HepG2 (cell line): ENCODE results near the gene RXFP2. TPM values are rescaled to one million over a fixed set of nuclear protein-coding genes. Genes with fewer than 3 reads are reported as not detected.

ENCODE experiments used
- ATAC-seq: fragments of 200-7000 bp; cut with Tn5 transposase; 3 replicates; pipeline ENCODE4 v1.9.1; 2020; ENCODE audit warnings: mild to moderate bottlenecking, moderate library complexity
- BruUV-seq: library from RNA; stranded (reverse); fragments of 400-500 nt; replicated peaks from 2 replicates; lab custom pipeline; 2021; lab: Mats Ljungman, UMichigan
- CTCF ChIA-PET: fragments of 300-600 bp; formaldehyde crosslinking; extraction: SDS; loops from one replicate; lab custom pipeline; 2021; ENCODE audit warnings: low total read pairs, inconsistent platforms, low intra/inter-chr PET ratio; lab: Yijun Ruan, JAX
- POLR2A ChIA-PET: fragments of 350-600 bp; sonication (Branson Sonifier 250); formaldehyde crosslinking; loops from one replicate; lab custom pipeline; 2020; ENCODE audit warnings: antibody characterized with exemption, inconsistent platforms; lab: Yijun Ruan, JAX
- DNase-seq: peaks from one replicate; pipeline ENCODE4 v3.0.0-alpha.2; 2015; ENCODE audit warnings: low spot score
- FAIRE-seq: peaks from 3 replicates; lab custom pipeline; 2011; peaks lifted over from hg19 to GRCh38; lab: Jason Lieb, UNC
- H2AFZ ChIP-seq: one replicate; pipeline ENCODE4 v1.6.1; 2011; ENCODE audit warnings: low read length, inconsistent platforms
- H3K27ac ChIP-seq: fragments of 300-600 bp; 3 replicates; pipeline ENCODE4 v1.8.0; 2011; ENCODE audit warnings: mixed run types, mild to moderate bottlenecking, mixed read lengths, low read length, inconsistent platforms; ENCODE audit not compliant: insufficient read depth; ENCODE audit errors: extremely low read length
- H3K27me3 ChIP-seq, 2 experiments: fragments of 200-600 bp in 1 of 2; 2 replicates in 1 of 2; 3 replicates in 1 of 2; pipeline versions ENCODE4 v1.6.0 to v1.8.0; 2011; ENCODE audit warnings: low read length in 2 of 2, mild to moderate bottlenecking in 2 of 2, moderate library complexity in 2 of 2, inconsistent platforms in 1 of 2; ENCODE audit not compliant: insufficient read depth in 2 of 2, control insufficient read depth in 1 of 2
- H3K36me3 ChIP-seq, 2 experiments: fragments of 200-600 bp in 1 of 2; replicated peaks in 1 of 2; 2 replicates in 1 of 2; 3 replicates in 1 of 2; pipeline versions ENCODE4 v1.5.1 to v1.8.0; 2011; ENCODE audit warnings: low read length in 2 of 2, inconsistent platforms in 1 of 2; ENCODE audit not compliant: insufficient read depth in 2 of 2, control insufficient read depth in 1 of 2
- H3K4me1 ChIP-seq: 2 replicates; pipeline ENCODE4 v1.5.1; 2012; ENCODE audit warnings: low read length, inconsistent platforms; ENCODE audit not compliant: insufficient read depth
- H3K4me2 ChIP-seq: 2 replicates; pipeline ENCODE4 v1.6.0; 2011; ENCODE audit warnings: low read depth, low read length, inconsistent platforms
- H3K4me3 ChIP-seq, 3 experiments: fragments of 200-600 bp in 1 of 3; sonication (generic), shearing (Covaris generic) in 1 of 3; replicated peaks in 1 of 3; 2 replicates each; pipeline ENCODE4 v1.5.1; 2011 to 2016; ENCODE audit warnings: low read length in 3 of 3, inconsistent platforms in 2 of 3, low read depth in 2 of 3, mild to moderate bottlenecking in 2 of 3, control low read depth in 1 of 3, mixed read lengths in 1 of 3; ENCODE audit not compliant: insufficient read depth in 1 of 3
- H3K79me2 ChIP-seq: one replicate; pipeline ENCODE4 v1.6.1; 2011; ENCODE audit warnings: low read length, inconsistent platforms; ENCODE audit not compliant: insufficient read depth
- H3K9ac ChIP-seq: 2 replicates; pipeline ENCODE4 v1.6.0; 2011; ENCODE audit warnings: mild to moderate bottlenecking, low read depth, low read length, inconsistent platforms; ENCODE audit not compliant: insufficient read depth
- H3K9me3 ChIP-seq: 2 replicates; pipeline ENCODE4 v1.5.1; 2012; ENCODE audit warnings: mild to moderate bottlenecking, low read length
- H4K20me1 ChIP-seq: 2 replicates; pipeline ENCODE4 v1.6.0; 2011; ENCODE audit warnings: inconsistent platforms, mild to moderate bottlenecking, low read length, moderate library complexity; ENCODE audit not compliant: insufficient read depth
- ARID3A ChIP-seq: IDR thresholded peaks from 2 replicates; pipeline ENCODE4 v1.6.1; 2012; ENCODE audit warnings: low read depth, low read length, improper control_type of control experiment
- CSRNP2 ChIP-seq: sonication (generic); formaldehyde crosslinking; conservative IDR thresholded peaks from 2 replicates; pipeline ENCODE4 v1.8.0; 2022; ENCODE audit warnings: low read depth, missing genetic modification reagents
- FOXJ3 ChIP-seq: sonication (generic); formaldehyde crosslinking; IDR thresholded peaks from 2 replicates; pipeline ENCODE4 v1.4.0; 2020; ENCODE audit warnings: missing genetic modification reagents, mild to moderate bottlenecking, borderline replicate concordance
- MIER2 ChIP-seq: IDR thresholded peaks from 2 replicates; pipeline ENCODE4 v1.6.1; 2016; ENCODE audit warnings: missing biosample characterization, missing genetic modification reagents
- MTA3 ChIP-seq: sonication (generic); formaldehyde crosslinking; IDR thresholded peaks from 2 replicates; pipeline ENCODE4 v1.4.0; 2020; ENCODE audit warnings: missing genetic modification reagents
- NFKB2 ChIP-seq: sonication (generic); formaldehyde crosslinking; IDR thresholded peaks from 2 replicates; pipeline ENCODE4 v1.4.0; 2020; ENCODE audit warnings: missing genetic modification reagents, borderline replicate concordance
- SUZ12 ChIP-seq: fragments of 150-350 bp; IDR thresholded peaks from 2 replicates; pipeline ENCODE4 v1.6.1; 2014; ENCODE audit warnings: low read depth, low read length
- TARDBP ChIP-seq: sonication (generic); formaldehyde crosslinking; IDR thresholded peaks from 2 replicates; pipeline ENCODE4 v1.8.0; 2022; ENCODE audit warnings: mild to moderate bottlenecking, missing genetic modification reagents
- ZNF263 ChIP-seq: sonication (generic); formaldehyde crosslinking; IDR thresholded peaks from 2 replicates; pipeline ENCODE4 v1.4.0; 2020; ENCODE audit warnings: missing genetic modification reagents
- ZNF570 ChIP-seq: sonication (generic); formaldehyde crosslinking; IDR thresholded peaks from 2 replicates; pipeline ENCODE4 v1.4.0; 2020; ENCODE audit warnings: mild to moderate bottlenecking, missing genetic modification reagents, borderline replicate concordance
- WGBS: methylation state at CpG from one replicate; pipeline ENCODE4 v1.1.6; 2017; ENCODE audit warnings: low lambda C conversion rate; 5-methylcytosine and 5-hydroxymethylcytosine counted together
- in situ Hi-C: cut with HindIII; loops from 2 replicates; pipeline ENCODE4 v1.10.0; 2017; ENCODE audit warnings: low pct_unique_long_range_greater_than_20kb; ENCODE audit not compliant: extremely low pct_ligation_motif_present
- intact Hi-C: fragments of 100-400 bp; cut with micrococcal nuclease; formaldehyde crosslinking; loops from one replicate; pipeline ENCODE4 v1.10.0; 2022; ENCODE audit not compliant: unreplicated experiment
- polyA plus RNA-seq, 8 experiments: library from polyadenylated mRNA; depleted of rRNA in 3 of 8; stranded (reverse) in 7 of 8; unstranded in 1 of 8; fragments of >200 nt; fragmentation: Illumina TruSeq in 4 of 8; extraction: Trizol in 4 of 8; gene quantifications; 2 replicates each; pipeline versions ENCODE4 v1.2.1 to v1.2.3, GENCODE V29; 2011 to 2016; ENCODE audit warnings: low read depth in 4 of 8, missing spikeins in 1 of 8, mixed read lengths in 1 of 8; ENCODE audit not compliant: insufficient read depth in 1 of 8
- total RNA-seq, 5 experiments: library from RNA; depleted of rRNA; stranded (reverse); fragments of >200 nt; fragmentation: Illumina TruSeq; extraction: Trizol; gene quantifications; 2 replicates each; pipeline ENCODE4 v1.2.3, GENCODE V29; 2016; ENCODE audit warnings: low read depth in 1 of 5

Gene RXFP2
- total and polyA plus RNA-seq, 2 of the 13 experiments (the other 11 are each of a cell fraction or from before 2014, with no cell fraction given): not detected

GRCh38 chr13:31848621-31849020 is 109.3 kb downstream of the RXFP2 start (continued):
- TF ChIP-seq ARID3A: no peak
- TF ChIP-seq MTA3 (CRISPR knock-in tag): no peak
- no peak for TF ChIP-seq SUZ12
- TF ChIP-seq CSRNP2 (CRISPR knock-in tag): no peak
- no peak for TF ChIP-seq TARDBP (CRISPR knock-in tag)
- TF ChIP-seq, all 625 proteins: peak for 0

DNA sequence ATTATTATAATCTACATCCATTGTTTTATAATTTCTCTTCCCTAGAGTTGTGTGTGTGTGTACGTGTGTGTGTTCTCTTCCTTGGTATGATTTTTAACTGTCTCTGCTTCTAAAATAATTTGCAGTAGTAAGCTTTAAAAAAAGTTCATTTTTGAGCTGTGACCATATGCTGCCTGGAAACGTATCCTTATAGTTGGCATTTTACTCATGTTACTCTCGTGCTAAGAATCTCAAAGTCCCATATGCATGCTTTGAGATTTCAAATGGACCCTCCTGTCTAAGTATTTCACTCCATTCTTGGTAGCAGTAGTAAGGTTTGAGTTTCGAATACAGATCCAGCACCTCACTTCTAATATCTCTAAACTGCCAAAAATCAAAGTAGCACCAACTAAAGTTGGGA is 109.9 kb downstream of the RXFP2 start:
- ATAC-seq (no peak), FAIRE-seq (no peak), DNase-seq (no peak)
- intact Hi-C loops (no loop called here), in situ Hi-C loops (no loop called here)
- Histone ChIP-seq H3K4me1 (peaks cover 4% of the 10 kb centered on the region; the same call in 1 of the 2 replicates), H3K27me3 (peaks cover 4 to 36% of the 10 kb centered on the region in 2 experiments; a peak in 3 of 5 replicates), H3K79me2 (no peaks in the 10 kb centered on the region), H2AFZ (no peak overlapping the region), H3K27ac (no peak overlapping the region), H3K9ac (no peak overlapping the region), H3K4me2 (no peak overlapping the region), H3K4me3 (no peak overlapping the region), H4K20me1 (no peaks in the 10 kb centered on the region; the same call in 1 of the 2 replicates), H3K36me3 (no peaks in the 10 kb centered on the region), H3K9me3 (no peaks in the 10 kb centered on the region)
- WGBS: 4% methylated on average over 4 of the region's 4 CpGs
- POLR2A ChIA-PET: no interaction called here
- TF ChIP-seq ZNF263 (CRISPR knock-in tag) (no peak), NFKB2 (CRISPR knock-in tag) (no peak), FOXJ3 (no peak), MIER2 (CRISPR knock-in tag) (no peak), ZNF570 (CRISPR knock-in tag) (no peak)
- no TSS peak for BruUV-seq
- CTCF ChIA-PET: no interaction called here
